Measurements from ENCODE around the gene CCDC148.
A peak's percentile ranks its signal among the peaks of the same experiment; 100 is the strongest.

The CCDC148 gene

GRCh38 chr2:158211502-158211901 is 245.1 kb downstream of the CCDC148 start:
- no peak overlapping the region for H3K4me3 ChIP-seq (ENCODE audit: low read depth, low read length)
- TF ChIP-seq CTCF (IDR thresholded peaks at IDR 0.05; ENCODE audit: control insufficient read depth, extremely low read depth, insufficient read depth) = no peak
- no peak for DNase-seq (ENCODE audit: low read depth)

GRCh38 chr2:158207354-158207753 is 249.2 kb downstream of the CCDC148 start:
- no peak overlapping the region for H3K4me3 ChIP-seq (ENCODE audit: low read depth, low read length)
- no peak for DNase-seq (ENCODE audit: low read depth)
- no peak for TF ChIP-seq CTCF (IDR thresholded peaks at IDR 0.05; ENCODE audit: control insufficient read depth, extremely low read depth, insufficient read depth)

GRCh38 chr2:158205215-158205614 is 251.3 kb downstream of the CCDC148 start:
- TF ChIP-seq CTCF (IDR thresholded peaks at IDR 0.05; ENCODE audit: control insufficient read depth, extremely low read depth, insufficient read depth) = no peak
- no peak for DNase-seq (ENCODE audit: low read depth)
- no peak overlapping the region for H3K4me3 ChIP-seq (ENCODE audit: low read depth, low read length)

- TF ChIP-seq CTCF (IDR thresholded peaks at IDR 0.05; ENCODE audit: control insufficient read depth, extremely low read depth, insufficient read depth) = no peak
- DNase-seq (ENCODE audit: low read depth) = no peak
Measured at GRCh38 chr2:158204741-158205165, 251.8 kb downstream of the CCDC148 start.

DNA sequence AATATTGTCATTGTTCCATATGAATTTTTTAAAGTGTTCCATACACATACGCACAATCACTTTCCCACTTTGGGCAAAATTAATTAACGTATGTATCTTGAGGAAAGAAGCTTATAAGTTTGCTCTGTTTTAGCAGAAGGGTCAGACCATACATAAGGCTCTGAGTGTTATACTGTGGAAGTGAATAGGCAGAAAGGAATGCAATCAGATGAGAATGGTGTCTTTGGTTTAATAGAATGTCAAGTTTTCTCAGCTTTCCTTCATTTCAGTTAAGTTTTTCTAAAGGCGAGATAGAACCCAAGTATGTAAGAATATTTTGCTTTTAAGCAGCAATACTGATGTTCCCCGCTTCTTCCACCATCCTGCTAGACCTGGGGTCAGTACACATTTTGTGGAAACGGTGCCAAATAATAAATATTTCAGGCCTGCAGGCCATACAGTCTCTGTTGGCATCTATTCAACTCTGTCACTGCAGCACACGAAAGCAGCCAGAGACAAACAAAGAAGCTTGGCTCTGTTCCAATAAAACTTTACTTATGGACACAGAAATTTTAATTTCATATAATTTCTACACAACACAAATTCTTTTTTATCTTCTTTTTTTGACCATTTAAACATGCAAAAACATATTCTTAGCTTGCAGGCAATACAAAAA is 254.3 kb downstream of the CCDC148 start:
- DNase-seq (ENCODE audit: low read depth) = no peak
- no peak overlapping the region for H3K4me3 ChIP-seq (ENCODE audit: low read depth, low read length)
- no peak for TF ChIP-seq CTCF (IDR thresholded peaks at IDR 0.05; ENCODE audit: control insufficient read depth, extremely low read depth, insufficient read depth)

More at GRCh38 chr2:158204741-158205165, 251.8 kb downstream of the CCDC148 start:
- no peak overlapping the region for H3K4me3 ChIP-seq (ENCODE audit: low read depth, low read length)

DNA sequence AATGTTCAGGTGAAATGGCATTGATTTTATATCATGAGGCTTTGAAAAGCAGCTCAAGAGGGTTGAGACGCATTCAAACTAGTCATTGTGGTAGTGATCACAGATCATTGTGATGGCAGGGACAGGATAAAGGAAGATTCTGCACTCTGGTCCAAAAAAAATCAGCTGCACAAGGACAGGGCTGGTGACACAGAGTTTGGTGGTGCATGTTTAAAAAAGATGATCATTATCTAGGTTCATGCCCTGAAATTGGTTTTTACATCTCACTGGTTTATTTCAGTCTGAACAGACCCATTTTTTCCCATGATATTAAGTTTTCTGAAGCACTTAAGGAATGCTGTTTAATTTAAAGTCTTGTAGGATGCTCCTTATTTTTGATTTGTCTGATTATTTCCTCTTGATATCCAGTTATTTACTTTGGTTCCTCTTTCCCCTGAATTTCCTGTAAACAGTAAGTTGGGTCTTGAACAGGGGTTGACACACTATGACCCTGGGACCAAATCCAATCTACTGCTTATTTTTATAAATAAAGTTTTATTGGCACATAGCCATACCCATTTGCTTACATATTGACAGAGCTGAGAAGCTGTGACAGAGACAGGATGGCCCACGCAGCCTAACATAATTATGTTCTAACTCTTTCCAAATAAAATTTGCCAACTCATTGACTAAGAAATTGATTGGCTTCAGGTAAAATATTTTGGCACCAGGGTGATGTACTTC is 256.5 kb downstream of the CCDC148 start:
- DNase-seq (ENCODE audit: low read depth) = peak; percentile 42
- H3K4me3 ChIP-seq (ENCODE audit: low read depth, low read length) = no peak overlapping the region
- no peak for TF ChIP-seq CTCF (IDR thresholded peaks at IDR 0.05; ENCODE audit: control insufficient read depth, extremely low read depth, insufficient read depth)

All from LNCaP clone FGC (cell line).